HepG2 (cell line): ENCODE results near the gene CCL8.

ENCODE experiments used
- GTF2F1 ChIP-seq: fragments of 150-350 bp; IDR thresholded peaks from 2 replicates; pipeline ENCODE4 v1.6.1; 2014; ENCODE audit warnings: low read length
- HCFC1 ChIP-seq: fragments of 150-350 bp; IDR thresholded peaks from 2 replicates; pipeline ENCODE4 v1.6.1; 2014; ENCODE audit warnings: low read depth, low read length
- SMAD1 ChIP-seq: sonication (generic); formaldehyde crosslinking; IDR thresholded peaks from 2 replicates; pipeline ENCODE4 v1.4.0; 2020; ENCODE audit warnings: missing genetic modification reagents, low read depth, mild to moderate bottlenecking, borderline replicate concordance
- ZBTB20 ChIP-seq: sonication (generic); formaldehyde crosslinking; IDR thresholded peaks from 2 replicates; pipeline ENCODE4 v1.8.1; 2023; ENCODE audit warnings: missing genetic modification reagents, low read depth, mild to moderate bottlenecking, borderline replicate concordance
- ZFP41 ChIP-seq: sonication (generic); formaldehyde crosslinking; IDR thresholded peaks from 2 replicates; pipeline ENCODE4 v1.4.0; 2020; ENCODE audit warnings: mild to moderate bottlenecking, missing genetic modification reagents, borderline replicate concordance
- TF ChIP-seq, protein P1 (sequence below): sonication (generic); formaldehyde crosslinking; IDR thresholded peaks from 2 replicates; pipeline ENCODE4 v1.4.0; 2020; ENCODE audit warnings: mild to moderate bottlenecking, missing genetic modification reagents

DNA sequence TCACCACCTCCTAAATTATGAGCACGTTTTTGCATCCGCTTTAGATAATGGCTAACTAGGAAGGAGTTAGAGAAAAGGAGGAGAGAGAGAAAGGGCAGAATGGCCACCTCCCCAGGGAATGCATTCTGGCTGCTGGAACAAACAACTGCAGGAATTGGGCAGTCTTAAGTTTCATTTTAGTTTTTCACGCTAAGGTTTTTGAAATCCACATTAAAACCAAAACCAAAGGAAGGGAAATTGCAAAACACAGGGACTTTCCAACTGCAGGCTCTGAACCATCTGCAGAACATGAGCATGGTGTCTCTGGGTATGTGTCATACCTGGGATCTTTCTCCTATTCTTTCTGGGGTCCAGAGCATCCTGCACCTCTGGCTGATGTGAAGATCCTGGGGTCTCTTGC is 12.1 kb upstream of the CCL8 start:
- TF ChIP-seq ZFP41 (CRISPR knock-in tag) (no peak), HCFC1 (no peak), ZBTB20 (no peak), SMAD1 (no peak), GTF2F1 (no peak)
- TF ChIP-seq, protein P1, sequence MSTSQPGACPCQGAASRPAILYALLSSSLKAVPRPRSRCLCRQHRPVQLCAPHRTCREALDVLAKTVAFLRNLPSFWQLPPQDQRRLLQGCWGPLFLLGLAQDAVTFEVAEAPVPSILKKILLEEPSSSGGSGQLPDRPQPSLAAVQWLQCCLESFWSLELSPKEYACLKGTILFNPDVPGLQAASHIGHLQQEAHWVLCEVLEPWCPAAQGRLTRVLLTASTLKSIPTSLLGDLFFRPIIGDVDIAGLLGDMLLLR (CRISPR knock-in tag): no peak
